Stimulated activated CD8-positive, alpha-beta memory T cell treated with anti-CD3 and anti-CD28 coated beads, Interleukin-12 subunit alpha, Interleukin-12 subunit beta, amount 100 ng/mL, for 1 hour (primary cell): ENCODE measurements around the gene CRADD.

Source experiments
- DNase-seq: peaks from one replicate; pipeline ENCODE4 v3.0.0-alpha.2; 2020; ENCODE audit warnings: low read depth

CRADD gene

DNA sequence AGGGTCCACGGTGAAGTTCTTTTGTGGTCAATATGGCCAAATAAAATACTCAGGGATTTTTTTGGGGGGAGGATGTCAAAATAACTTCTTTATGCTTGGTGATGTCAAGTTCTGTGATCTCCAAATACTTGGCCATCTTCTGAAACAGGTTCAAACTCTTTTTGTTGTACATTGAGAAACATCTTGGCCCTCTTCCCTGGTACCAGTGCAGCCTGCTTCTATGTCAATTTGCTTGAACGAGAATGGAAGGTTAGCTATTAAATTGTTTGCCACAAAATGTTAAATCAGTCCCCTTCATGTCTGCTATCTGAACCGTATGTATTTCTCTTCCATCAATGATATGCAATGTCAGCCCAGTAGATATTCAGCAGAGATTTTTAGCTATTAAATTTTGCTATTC lies 6.1 kb upstream of the CRADD start:
- no peak for DNase-seq

- DNase-seq: no peak
Measured at GRCh38 chr12:93673084-93673483, 4.1 kb upstream of the CRADD start.

DNA sequence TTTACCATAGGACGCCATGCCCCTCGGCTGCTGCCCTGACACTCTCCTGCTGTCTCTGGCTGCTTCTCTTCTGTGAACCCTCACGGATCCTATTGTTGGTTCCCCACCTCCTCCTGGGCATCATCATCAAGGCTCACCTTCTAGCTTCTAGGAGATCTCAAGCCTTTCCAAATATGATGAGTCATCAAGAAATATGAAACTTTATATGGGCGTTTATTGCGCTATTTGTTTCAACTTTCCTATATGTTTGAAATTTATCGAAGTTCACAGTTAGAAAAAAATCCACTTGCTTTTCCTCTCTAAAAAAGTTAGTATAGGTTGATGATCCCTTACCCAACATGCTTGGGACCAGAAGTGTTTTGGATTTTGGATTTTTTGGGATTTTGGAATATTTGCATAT lies 2.8 kb upstream of the CRADD start:
- no peak for DNase-seq

- no peak for DNase-seq
Measured at GRCh38 chr12:93676408-93677194, 574 bp upstream of the CRADD start.

- no peak for DNase-seq
Measured at GRCh38 chr12:93678779-93679178, 1.6 kb downstream of the CRADD start.

GRCh38 chr12:93679308-93679925 lies 2.2 kb downstream of the CRADD start:
- DNase-seq: no peak

GRCh38 chr12:93680006-93680405 lies 2.8 kb downstream of the CRADD start:
- DNase-seq: no peak

DNA sequence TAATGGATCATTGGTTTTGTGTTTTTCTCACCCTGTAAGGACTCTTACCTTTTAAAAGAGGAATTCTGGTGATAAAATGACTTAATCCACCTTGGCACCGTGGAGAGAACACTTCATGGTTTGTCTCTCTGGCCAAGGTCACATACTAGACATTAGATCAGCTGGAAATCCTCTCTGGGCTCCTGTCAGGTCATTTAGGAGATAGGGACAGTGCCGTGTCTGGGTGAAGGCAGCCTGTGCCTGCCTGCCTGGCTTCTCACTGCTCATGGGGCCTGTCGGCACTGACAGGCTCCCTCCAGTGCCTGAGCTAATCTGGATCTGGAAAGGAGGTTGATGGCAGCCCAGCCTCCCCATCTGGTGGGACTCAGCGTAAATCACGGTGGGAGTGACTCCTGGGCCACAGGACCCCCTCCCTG lies 5.7 kb downstream of the CRADD start:
- DNase-seq: no peak

DNA sequence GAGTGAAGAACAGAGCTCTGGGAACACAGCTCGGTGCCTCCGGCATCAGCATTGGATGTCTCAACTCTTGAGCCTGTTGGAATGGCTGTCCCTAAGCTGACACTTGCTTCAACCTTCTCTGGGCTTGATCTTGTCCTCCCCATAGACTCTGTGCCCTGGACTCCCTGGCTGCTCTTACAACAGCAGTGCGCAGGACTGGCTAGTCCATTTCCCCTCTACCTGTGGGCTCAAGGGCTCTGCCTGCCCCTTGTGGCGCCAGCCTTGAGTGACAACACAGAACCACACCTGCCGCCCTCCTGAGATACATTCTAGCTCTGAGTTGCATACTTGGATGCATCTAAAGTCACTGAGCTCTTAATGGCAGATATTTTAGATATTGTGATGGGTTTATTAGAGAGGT lies 6.2 kb downstream of the CRADD start:
- DNase-seq: no peak

DNA sequence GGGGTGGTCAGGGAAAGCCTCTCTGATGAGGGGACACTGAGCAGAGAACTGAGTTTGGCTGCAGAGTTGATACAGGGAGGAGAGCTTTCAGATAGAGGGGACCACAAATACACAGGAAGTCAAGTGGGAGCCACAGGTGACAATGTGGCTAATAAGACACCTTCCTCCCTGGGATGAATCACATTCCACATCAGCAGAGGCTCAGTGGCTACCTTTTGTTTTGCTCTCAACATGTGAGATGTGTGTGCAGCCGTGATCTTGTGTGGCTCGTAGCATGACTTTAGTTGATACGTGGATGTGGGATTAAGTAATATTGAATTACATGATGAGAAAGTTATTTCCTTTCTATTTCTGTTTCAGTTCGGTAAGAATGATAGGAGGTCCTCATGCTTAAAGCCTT lies 7.5 kb downstream of the CRADD start:
- no peak for DNase-seq

GRCh38 chr12:93686572-93687356 lies 9.6 kb downstream of the CRADD start:
- no peak for DNase-seq

GRCh38 chr12:93689076-93689834 lies 12.1 kb downstream of the CRADD start:
- DNase-seq: no peak

DNA sequence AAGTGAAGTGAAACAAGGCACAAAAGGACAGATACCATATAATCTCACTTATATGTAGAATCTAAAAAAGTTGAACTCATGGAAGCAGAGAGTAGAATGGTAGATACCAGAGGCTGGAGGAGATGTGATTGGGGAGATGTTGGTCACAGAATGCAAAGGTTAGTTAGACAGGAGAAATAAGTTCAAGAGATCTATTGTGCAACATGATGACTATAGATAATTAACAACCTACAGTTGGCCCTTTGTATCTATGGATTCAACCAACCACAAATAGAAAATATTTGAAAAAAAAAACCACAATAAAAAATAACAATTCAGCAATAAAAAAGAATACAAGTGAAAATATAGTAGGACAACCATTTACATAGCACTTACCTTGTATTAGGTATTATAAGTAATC lies 19.3 kb downstream of the CRADD start:
- DNase-seq: no peak

- no peak for DNase-seq
Measured at GRCh38 chr12:93698307-93699092, 21.3 kb downstream of the CRADD start.

- DNase-seq: no peak
Measured at GRCh38 chr12:93699271-93700145, 22.3 kb downstream of the CRADD start.

GRCh38 chr12:93702707-93703315 lies 25.6 kb downstream of the CRADD start:
- DNase-seq: no peak

- DNase-seq: no peak
Measured at GRCh38 chr12:93704122-93704521, 26.9 kb downstream of the CRADD start.

DNA sequence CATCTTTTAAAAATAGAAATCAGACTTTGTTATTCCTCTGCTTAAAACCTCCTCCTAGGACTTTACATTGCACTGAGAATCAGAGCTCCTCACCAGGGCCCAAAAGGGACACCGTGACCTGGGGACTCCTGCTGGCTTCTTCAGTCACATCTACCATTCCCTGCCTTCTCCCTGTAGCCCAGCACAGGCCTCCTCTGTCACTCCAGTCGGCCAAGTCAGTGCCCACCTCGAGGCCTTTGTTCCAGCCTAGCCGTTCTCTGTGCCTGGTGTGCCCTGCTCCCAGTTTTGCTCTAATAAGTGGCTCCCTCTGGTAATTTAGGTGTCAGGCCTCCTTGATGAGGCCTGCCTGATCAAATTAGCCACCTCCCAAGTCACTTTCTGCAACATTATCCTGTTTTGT lies 27.4 kb downstream of the CRADD start:
- DNase-seq: no peak

GRCh38 chr12:93705237-93705636 lies 28.1 kb downstream of the CRADD start:
- no peak for DNase-seq

DNA sequence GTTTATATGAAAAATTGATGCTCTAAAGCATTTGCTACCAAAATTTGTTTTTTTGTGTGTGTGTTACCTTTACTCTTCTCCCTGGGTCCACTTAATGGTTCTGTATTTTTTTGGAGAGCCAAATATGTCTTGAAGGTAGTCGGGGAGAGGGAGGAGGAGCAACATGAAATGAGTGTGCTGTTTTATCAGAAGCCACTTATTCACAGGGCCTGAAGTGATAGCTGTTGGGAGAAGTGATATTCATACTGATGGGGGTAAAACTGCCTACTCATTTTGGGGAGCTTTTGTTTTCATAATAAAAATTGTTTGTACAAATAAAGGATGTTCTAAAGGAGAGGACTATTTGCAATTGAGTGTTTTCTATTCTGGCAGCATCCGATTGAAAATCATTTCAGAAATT lies 29.2 kb downstream of the CRADD start:
- no peak for DNase-seq
